ENCODE measurements around the gene GALNT2. TPM values are rescaled to one million over a fixed set of nuclear protein-coding genes. Genes with fewer than 3 reads are reported as not detected.

Gene GALNT2
- total and polyA plus RNA-seq, 9 of the 15 experiments (the other 6 are each of a cell fraction or from before 2014, with no cell fraction given) = 1.6 to 106 (median 51.9) TPM

DNA sequence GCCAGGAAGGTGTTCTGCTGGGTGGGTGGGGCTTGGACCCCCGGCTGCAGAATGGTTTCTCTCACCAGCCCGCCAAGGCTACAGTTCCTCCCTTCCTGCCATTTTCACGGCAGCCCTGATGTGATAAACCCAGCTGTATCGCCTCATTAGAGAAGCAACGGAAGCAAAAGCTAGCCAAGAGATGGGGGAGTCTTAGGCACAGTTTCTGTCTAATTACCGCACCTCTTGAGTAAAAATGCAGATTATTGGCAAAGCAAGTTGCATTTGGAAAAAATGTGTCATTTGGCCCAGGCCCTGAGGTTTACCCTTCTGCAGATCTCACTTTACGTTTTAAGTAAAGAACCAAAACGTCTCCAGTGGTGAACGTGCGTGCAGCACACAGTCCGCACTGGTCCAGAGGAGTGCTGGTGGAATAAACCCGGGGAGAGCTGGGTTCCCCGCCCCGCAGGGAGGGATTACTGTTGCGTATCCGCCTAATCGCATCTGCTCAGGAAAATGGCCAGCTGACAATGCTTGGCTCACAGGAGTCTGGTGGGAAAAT, 109.9 kb downstream of the GALNT2 start (continued):
- TF ChIP-seq ZNF165 (CRISPR knock-in tag; IDR thresholded peaks at IDR 0.05; ENCODE audit: borderline replicate concordance) (no peak), JUN (IDR thresholded peaks at IDR 0.05; ENCODE audit: borderline replicate concordance, low read depth, low read length) (0 out of 2 replicates have a peak, but pooled peaks have one; percentile 15), JUN (CRISPR knock-in tag; IDR thresholded peaks at IDR 0.05; ENCODE audit: borderline replicate concordance) (no peak), ZNF766 (CRISPR knock-in tag; conservative IDR thresholded peaks at IDR 0.05) (peak; percentile 98), PURB (CRISPR knock-in tag; IDR thresholded peaks at IDR 0.05; ENCODE audit: low read depth) (no peak), HDAC2 (IDR thresholded peaks at IDR 0.05) (peak; percentile 55; the same call in 1 of the 2 replicates), CHCHD3 (CRISPR knock-in tag; IDR thresholded peaks at IDR 0.05) (no peak), XRCC5 (IDR thresholded peaks at IDR 0.05; ENCODE audit: low read depth, low read length) (peak; percentile 72; the same call in 1 of the 2 replicates), BDP1 (IDR thresholded peaks at IDR 0.05; ENCODE audit: insufficient read depth, insufficient read length) (no peak), HNRNPLL (IDR thresholded peaks at IDR 0.05; ENCODE audit: low read depth, low read length, poor library complexity, severe bottlenecking) (peak; percentile 35), ZKSCAN1 (IDR thresholded peaks at IDR 0.05; ENCODE audit: low read depth, low read length) (0 out of 2 replicates have a peak, but pooled peaks have one; percentile 41)
- TF ChIP-seq, protein P1, sequence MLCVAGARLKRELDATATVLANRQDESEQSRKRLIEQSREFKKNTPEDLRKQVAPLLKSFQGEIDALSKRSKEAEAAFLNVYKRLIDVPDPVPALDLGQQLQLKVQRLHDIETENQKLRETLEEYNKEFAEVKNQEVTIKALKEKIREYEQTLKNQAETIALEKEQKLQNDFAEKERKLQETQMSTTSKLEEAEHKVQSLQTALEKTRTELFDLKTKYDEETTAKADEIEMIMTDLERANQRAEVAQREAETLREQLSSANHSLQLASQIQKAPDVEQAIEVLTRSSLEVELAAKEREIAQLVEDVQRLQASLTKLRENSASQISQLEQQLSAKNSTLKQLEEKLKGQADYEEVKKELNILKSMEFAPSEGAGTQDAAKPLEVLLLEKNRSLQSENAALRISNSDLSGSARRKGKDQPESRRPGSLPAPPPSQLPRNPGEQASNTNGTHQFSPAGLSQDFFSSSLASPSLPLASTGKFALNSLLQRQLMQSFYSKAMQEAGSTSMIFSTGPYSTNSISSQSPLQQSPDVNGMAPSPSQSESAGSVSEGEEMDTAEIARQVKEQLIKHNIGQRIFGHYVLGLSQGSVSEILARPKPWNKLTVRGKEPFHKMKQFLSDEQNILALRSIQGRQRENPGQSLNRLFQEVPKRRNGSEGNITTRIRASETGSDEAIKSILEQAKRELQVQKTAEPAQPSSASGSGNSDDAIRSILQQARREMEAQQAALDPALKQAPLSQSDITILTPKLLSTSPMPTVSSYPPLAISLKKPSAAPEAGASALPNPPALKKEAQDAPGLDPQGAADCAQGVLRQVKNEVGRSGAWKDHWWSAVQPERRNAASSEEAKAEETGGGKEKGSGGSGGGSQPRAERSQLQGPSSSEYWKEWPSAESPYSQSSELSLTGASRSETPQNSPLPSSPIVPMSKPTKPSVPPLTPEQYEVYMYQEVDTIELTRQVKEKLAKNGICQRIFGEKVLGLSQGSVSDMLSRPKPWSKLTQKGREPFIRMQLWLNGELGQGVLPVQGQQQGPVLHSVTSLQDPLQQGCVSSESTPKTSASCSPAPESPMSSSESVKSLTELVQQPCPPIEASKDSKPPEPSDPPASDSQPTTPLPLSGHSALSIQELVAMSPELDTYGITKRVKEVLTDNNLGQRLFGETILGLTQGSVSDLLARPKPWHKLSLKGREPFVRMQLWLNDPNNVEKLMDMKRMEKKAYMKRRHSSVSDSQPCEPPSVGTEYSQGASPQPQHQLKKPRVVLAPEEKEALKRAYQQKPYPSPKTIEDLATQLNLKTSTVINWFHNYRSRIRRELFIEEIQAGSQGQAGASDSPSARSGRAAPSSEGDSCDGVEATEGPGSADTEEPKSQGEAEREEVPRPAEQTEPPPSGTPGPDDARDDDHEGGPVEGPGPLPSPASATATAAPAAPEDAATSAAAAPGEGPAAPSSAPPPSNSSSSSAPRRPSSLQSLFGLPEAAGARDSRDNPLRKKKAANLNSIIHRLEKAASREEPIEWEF (CRISPR knock-in tag; IDR thresholded peaks at IDR 0.05) = no peak
- TF ChIP-seq, protein P2, sequence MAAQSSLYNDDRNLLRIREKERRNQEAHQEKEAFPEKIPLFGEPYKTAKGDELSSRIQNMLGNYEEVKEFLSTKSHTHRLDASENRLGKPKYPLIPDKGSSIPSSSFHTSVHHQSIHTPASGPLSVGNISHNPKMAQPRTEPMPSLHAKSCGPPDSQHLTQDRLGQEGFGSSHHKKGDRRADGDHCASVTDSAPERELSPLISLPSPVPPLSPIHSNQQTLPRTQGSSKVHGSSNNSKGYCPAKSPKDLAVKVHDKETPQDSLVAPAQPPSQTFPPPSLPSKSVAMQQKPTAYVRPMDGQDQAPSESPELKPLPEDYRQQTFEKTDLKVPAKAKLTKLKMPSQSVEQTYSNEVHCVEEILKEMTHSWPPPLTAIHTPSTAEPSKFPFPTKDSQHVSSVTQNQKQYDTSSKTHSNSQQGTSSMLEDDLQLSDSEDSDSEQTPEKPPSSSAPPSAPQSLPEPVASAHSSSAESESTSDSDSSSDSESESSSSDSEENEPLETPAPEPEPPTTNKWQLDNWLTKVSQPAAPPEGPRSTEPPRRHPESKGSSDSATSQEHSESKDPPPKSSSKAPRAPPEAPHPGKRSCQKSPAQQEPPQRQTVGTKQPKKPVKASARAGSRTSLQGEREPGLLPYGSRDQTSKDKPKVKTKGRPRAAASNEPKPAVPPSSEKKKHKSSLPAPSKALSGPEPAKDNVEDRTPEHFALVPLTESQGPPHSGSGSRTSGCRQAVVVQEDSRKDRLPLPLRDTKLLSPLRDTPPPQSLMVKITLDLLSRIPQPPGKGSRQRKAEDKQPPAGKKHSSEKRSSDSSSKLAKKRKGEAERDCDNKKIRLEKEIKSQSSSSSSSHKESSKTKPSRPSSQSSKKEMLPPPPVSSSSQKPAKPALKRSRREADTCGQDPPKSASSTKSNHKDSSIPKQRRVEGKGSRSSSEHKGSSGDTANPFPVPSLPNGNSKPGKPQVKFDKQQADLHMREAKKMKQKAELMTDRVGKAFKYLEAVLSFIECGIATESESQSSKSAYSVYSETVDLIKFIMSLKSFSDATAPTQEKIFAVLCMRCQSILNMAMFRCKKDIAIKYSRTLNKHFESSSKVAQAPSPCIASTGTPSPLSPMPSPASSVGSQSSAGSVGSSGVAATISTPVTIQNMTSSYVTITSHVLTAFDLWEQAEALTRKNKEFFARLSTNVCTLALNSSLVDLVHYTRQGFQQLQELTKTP (IDR thresholded peaks at IDR 0.05; ENCODE audit: low read depth in 1 of 2, partially characterized antibody in 2 of 2) = no peak
- TF ChIP-seq, protein P3, sequence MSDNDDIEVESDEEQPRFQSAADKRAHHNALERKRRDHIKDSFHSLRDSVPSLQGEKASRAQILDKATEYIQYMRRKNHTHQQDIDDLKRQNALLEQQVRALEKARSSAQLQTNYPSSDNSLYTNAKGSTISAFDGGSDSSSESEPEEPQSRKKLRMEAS (CRISPR knock-in tag; IDR thresholded peaks at IDR 0.05) = no peak
- TF ChIP-seq, protein P4, sequence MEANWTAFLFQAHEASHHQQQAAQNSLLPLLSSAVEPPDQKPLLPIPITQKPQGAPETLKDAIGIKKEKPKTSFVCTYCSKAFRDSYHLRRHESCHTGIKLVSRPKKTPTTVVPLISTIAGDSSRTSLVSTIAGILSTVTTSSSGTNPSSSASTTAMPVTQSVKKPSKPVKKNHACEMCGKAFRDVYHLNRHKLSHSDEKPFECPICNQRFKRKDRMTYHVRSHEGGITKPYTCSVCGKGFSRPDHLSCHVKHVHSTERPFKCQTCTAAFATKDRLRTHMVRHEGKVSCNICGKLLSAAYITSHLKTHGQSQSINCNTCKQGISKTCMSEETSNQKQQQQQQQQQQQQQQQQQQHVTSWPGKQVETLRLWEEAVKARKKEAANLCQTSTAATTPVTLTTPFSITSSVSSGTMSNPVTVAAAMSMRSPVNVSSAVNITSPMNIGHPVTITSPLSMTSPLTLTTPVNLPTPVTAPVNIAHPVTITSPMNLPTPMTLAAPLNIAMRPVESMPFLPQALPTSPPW (CRISPR knock-in tag; IDR thresholded peaks at IDR 0.05) = peak; percentile 46; the same call in 1 of the 2 replicates

All from K562 (cell line).